Mucosa of descending colon (tissue), 3 donors: Measurements from ENCODE around the gene SYT2. TPM values are rescaled to one million over a fixed set of nuclear protein-coding genes. Genes with fewer than 3 reads are reported as not detected.

Experiments
- ATAC-seq: fragments of 200-7000 bp; cut with Tn5 transposase; one replicate; pipeline ENCODE4 v1.9.1; 2020; ENCODE audit warnings: mild to moderate bottlenecking, moderate library complexity
- DNase-seq, 3 donors: peaks; one replicate each; pipeline ENCODE4 v3.0.0-alpha.2; 2020
- H3K36me3 ChIP-seq: fragments of 200-600 bp; one replicate; pipeline ENCODE4 v1.8.0; 2021; ENCODE audit warnings: low read depth, mild to moderate bottlenecking
- H3K4me1 ChIP-seq: fragments of 200-600 bp; one replicate; pipeline ENCODE4 v1.8.0; 2021; ENCODE audit warnings: low read depth, mild to moderate bottlenecking
- H3K4me3 ChIP-seq: fragments of 200-600 bp; one replicate; pipeline ENCODE4 v1.8.0; 2021; ENCODE audit warnings: mild to moderate bottlenecking
- H3K9me3 ChIP-seq: fragments of 200-600 bp; one replicate; pipeline ENCODE4 v1.8.0; 2021; ENCODE audit warnings: mild to moderate bottlenecking
- intact Hi-C, 2 donors: fragments of 100-400 bp; cut with DNase I in 1 of 2; cut with micrococcal nuclease in 1 of 2; formaldehyde crosslinking; loops; one replicate each; pipeline versions ENCODE4 v1.11.0 to v1.11.1; 2022; cut with DNase I, micrococcal nuclease
- total RNA-seq, 3 donors: library from RNA; stranded (reverse); fragmentation: NEBNext Ultra II Directional in 2 of 3; extraction: Animal tissue kit (Norgen Biotek cat#: 25700) in 2 of 3; gene quantifications; one replicate each; pipeline versions ENCODE4 v1.2.1 to v1.2.4, GENCODE V29; 2021 to 2023
- TF ChIP-seq, protein P1 (sequence below): fragments of 200-600 bp; IDR thresholded peaks from one replicate; pipeline ENCODE4 v1.8.0; 2022; ENCODE audit warnings: antibody characterized with exemption, mild to moderate bottlenecking
- donor health status: DM: no; HTN: no; CAD: no; lungs with moderate emphysema.
- donor health status: DM: no; HTN: no; CAD: no.
- donor health status: DM: no; HTN: yes; CAD: no.

SYT2 gene
- total RNA-seq, 3 donors from 2014 or later, result 0.16 to 0.43 TPM; not detected in 1

DNA sequence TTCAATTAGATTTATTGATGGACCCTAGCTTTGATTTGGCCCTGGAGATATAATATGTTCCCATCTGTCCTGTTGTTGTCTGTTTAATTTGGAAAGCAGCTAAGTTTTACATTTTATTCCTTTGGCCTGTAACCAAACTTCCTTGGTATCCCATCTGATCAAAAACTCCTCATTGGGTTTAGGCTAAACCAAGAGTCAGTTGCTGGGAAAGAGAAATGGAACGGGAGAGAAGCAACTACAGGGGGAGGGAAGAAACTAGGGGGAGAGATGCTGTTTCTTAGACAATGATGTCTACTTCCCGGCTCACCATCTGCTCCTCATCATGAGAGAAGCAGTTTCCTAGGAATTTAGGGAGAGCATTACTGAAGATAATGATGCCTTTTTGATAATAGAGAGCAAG is 141.8 kb downstream of the SYT2 start:
- Histone ChIP-seq H3K4me1 (peaks cover 4% of the 10 kb centered on the region), H3K36me3 (no peaks in the 10 kb centered on the region), H3K9me3 (no peaks in the 10 kb centered on the region), H3K4me3 (no peak overlapping the region)
- TF ChIP-seq, protein P1, sequence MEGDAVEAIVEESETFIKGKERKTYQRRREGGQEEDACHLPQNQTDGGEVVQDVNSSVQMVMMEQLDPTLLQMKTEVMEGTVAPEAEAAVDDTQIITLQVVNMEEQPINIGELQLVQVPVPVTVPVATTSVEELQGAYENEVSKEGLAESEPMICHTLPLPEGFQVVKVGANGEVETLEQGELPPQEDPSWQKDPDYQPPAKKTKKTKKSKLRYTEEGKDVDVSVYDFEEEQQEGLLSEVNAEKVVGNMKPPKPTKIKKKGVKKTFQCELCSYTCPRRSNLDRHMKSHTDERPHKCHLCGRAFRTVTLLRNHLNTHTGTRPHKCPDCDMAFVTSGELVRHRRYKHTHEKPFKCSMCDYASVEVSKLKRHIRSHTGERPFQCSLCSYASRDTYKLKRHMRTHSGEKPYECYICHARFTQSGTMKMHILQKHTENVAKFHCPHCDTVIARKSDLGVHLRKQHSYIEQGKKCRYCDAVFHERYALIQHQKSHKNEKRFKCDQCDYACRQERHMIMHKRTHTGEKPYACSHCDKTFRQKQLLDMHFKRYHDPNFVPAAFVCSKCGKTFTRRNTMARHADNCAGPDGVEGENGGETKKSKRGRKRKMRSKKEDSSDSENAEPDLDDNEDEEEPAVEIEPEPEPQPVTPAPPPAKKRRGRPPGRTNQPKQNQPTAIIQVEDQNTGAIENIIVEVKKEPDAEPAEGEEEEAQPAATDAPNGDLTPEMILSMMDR, result no peak
- no peak for DNase-seq
- intact Hi-C loops, result no loop called here
- no peak for ATAC-seq

DNA sequence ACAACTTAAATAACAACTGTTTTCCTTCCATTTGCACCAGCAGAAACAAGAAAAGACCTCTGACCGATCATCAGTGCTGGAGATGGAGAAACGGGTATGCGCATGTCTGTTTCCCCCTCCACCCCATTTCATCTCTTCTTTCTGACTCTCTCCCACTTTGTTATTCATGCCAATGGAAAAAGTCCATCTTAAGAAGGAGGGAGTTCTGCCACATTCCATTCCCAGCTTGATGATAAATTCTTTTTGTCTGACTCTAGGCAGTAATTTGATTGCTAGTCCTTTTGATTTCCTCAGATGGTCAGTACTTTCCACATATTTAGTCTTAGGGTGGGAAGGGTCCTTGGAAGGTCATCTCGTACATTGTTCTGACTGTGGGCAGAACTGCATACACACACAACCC is 142.5 kb downstream of the SYT2 start:
- intact Hi-C loops, result no loop called here
- Histone ChIP-seq H3K4me3 (no peak overlapping the region), H3K9me3 (no peaks in the 10 kb centered on the region), H3K36me3 (no peaks in the 10 kb centered on the region), H3K4me1 (peaks cover 4% of the 10 kb centered on the region)
- DNase-seq, result no peak
- TF ChIP-seq, protein P1, result no peak
- no peak for ATAC-seq

DNA sequence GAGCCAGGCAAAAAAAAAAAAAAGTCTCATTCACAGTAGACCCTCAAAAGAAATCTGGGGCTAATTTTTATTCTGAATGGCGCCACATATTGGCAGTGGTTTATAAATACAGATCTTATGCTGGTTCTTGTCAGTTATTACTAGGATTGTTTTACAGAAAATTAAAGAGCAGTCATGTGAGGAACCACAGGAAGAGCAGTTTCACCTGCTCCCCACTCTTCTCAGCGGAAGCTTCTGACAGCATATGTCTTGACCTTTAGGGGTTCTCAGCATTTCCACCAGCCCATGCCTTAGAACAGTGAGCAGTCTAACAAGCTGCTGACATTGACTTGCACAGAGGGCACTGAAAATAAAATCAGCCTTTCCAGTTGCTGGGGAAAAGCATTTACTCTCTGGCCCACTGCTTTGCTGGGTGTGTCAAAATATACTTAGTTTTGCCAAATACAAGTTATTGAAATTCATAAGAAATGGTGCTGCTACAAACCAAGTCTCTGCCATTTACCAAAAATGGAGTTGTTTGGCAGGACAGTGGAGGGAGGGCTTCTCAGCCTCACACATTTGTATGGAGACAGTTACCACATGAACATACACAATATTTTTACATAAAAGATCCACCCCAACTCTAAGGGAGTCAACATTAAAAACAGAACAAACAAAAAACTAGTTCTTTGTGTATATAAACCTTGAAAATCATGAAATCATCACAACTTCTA is 144.2 kb downstream of the SYT2 start:
- peaks cover 4% of the 10 kb centered on the region for H3K4me1 ChIP-seq
- H3K9me3 ChIP-seq, result no peaks in the 10 kb centered on the region
- ATAC-seq (peak; percentile 49), DNase-seq (no peak)
- H3K36me3 ChIP-seq, result no peaks in the 10 kb centered on the region
- H3K4me3 ChIP-seq, result no peak overlapping the region
- intact Hi-C loops, result no loop called here
- TF ChIP-seq, protein P1, result no peak

DNA sequence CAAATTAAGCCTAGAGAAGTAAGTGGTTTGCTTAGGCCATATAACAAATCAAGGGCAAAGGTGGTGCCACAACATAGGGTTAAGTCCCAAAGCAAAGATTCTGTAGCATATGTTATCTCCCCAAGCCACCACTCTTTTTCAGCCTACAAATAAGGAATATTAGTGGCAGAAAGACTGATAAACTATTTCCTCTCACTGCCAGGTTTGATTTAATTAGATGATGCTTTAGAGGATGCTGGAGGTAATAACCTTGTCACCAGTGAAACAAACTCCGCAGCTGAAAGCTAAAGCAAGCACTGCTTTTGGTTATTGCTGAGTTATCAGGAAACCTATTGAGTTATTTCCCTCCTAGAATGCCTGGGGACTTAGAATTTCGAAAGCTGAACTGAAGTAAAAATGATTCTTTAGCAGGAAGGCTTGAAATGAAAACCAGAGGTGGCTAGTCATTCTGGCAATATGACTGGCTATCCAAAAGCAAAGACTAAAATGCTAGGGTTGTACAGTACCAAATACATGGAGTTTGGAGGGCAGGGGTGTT is 145.2 kb downstream of the SYT2 start:
- no peak for ATAC-seq
- DNase-seq, result no peak
- Histone ChIP-seq H3K4me1 (peaks cover 4% of the 10 kb centered on the region), H3K36me3 (no peaks in the 10 kb centered on the region), H3K9me3 (no peaks in the 10 kb centered on the region), H3K4me3 (no peak overlapping the region)
- intact Hi-C loops, result no loop called here
- TF ChIP-seq, protein P1, result no peak

DNA sequence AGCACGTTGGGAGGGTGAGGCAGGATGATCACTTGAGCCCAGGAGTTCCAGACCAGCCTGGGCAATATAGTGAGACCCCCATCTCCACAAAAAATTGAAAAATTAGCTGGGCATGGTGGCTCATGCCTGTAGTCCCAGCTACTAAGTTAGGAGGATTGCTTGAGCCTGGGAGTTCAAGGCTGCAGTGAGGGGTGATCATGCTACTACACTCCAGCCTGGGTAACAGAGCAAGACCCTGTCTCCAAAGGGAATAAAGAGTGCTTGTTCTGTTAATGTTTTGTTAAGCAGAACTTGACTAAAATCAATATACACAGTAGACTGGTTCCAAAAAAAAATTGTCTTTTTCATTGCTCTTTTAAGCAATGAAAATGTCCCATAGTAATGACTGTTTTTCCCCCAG is 146.4 kb downstream of the SYT2 start:
- no peak for ATAC-seq
- Histone ChIP-seq H3K4me1 (peaks cover 4% of the 10 kb centered on the region), H3K9me3 (no peaks in the 10 kb centered on the region), H3K4me3 (no peak overlapping the region), H3K36me3 (no peaks in the 10 kb centered on the region)
- intact Hi-C loops, result no loop called here
- TF ChIP-seq, protein P1, result no peak
- no peak for DNase-seq
